Left colon (tissue), 2 donors: Measurements from ENCODE around the gene ARHGEF38. TPM values are rescaled to one million over a fixed set of nuclear protein-coding genes. Genes with fewer than 3 reads are reported as not detected.

Experiments
- total RNA-seq, 2 donors: library from RNA; stranded (reverse); fragmentation: NEBNext Ultra II Directional; extraction: Animal tissue kit (Norgen Biotek cat#: 25700); gene quantifications; one replicate each; pipeline ENCODE4 v1.2.1, GENCODE V29; 2021
- donor health status: DM: no; HTN: no; CAD: no.
- donor health status: DM: yes; HTN: yes; CAD: no.

The ARHGEF38 gene
- total RNA-seq, 2 donors from 2014 or later = 11.6 to 23.7 TPM

Other genes with a start within 250 kb of the ARHGEF38 start
- 100 to 1,000 TPM; 122 to 142 TPM for gene PPA2, start 78.6 kb upstream of the ARHGEF38 start, total RNA-seq
- 10 to 100 TPM; 13.2 to 15.2 TPM for gene INTS12, start 156.1 kb downstream of the ARHGEF38 start, total RNA-seq
- 1 to 10 TPM; 6.4 to 7.8 TPM for gene GSTCD, start 156.2 kb downstream of the ARHGEF38 start, total RNA-seq